Left ventricle myocardium inferior (tissue), 1 donor: ENCODE data around the gene UNK. TPM values are rescaled to one million over a fixed set of nuclear protein-coding genes. Genes with fewer than 3 reads are reported as not detected.
A peak's percentile ranks its signal among the peaks of the same experiment; 100 is the strongest.

Experiments used
- DNase-seq: peaks from one replicate; pipeline ENCODE4 v3.0.0-alpha.2; 2020
- H3K27ac ChIP-seq: fragments of 200-600 bp; replicated peaks from 2 replicates; pipeline ENCODE4 v1.8.0; 2021
- H3K27me3 ChIP-seq: fragments of 200-600 bp; 2 replicates; pipeline ENCODE4 v1.8.0; 2021; ENCODE audit warnings: low read depth
- H3K36me3 ChIP-seq: fragments of 200-600 bp; 2 replicates; pipeline ENCODE4 v1.8.0; 2021
- H3K4me1 ChIP-seq: fragments of 200-600 bp; 2 replicates; pipeline ENCODE4 v1.8.0; 2021
- H3K4me3 ChIP-seq: fragments of 200-600 bp; 2 replicates; pipeline ENCODE4 v1.8.0; 2021; ENCODE audit warnings: mild to moderate bottlenecking, moderate library complexity
- H3K9me3 ChIP-seq: fragments of 200-600 bp; replicated peaks from 2 replicates; pipeline ENCODE4 v1.8.0; 2021
- intact Hi-C: fragments of 100-400 bp; cut with micrococcal nuclease; formaldehyde crosslinking; loops from one replicate; pipeline ENCODE4 v1.11.0; 2022
- total RNA-seq: library from RNA; stranded (reverse); fragmentation: NEBNext Ultra II Directional; extraction: Animal tissue kit (Norgen Biotek cat#: 25700); gene quantifications from one replicate; pipeline ENCODE4 v1.2.1, GENCODE V29; 2021
- TF ChIP-seq, protein P1 (sequence below): fragments of 200-600 bp; IDR thresholded peaks from 2 replicates; pipeline ENCODE4 v1.8.0; 2021; ENCODE audit warnings: antibody characterized with exemption, mild to moderate bottlenecking, borderline replicate concordance
- donor health status: DM: no; HTN: yes; CAD: no; lungs with severe emphysema.

UNK gene
- total RNA-seq, 1 donor from 2014 or later, result 14.7 TPM

DNA sequence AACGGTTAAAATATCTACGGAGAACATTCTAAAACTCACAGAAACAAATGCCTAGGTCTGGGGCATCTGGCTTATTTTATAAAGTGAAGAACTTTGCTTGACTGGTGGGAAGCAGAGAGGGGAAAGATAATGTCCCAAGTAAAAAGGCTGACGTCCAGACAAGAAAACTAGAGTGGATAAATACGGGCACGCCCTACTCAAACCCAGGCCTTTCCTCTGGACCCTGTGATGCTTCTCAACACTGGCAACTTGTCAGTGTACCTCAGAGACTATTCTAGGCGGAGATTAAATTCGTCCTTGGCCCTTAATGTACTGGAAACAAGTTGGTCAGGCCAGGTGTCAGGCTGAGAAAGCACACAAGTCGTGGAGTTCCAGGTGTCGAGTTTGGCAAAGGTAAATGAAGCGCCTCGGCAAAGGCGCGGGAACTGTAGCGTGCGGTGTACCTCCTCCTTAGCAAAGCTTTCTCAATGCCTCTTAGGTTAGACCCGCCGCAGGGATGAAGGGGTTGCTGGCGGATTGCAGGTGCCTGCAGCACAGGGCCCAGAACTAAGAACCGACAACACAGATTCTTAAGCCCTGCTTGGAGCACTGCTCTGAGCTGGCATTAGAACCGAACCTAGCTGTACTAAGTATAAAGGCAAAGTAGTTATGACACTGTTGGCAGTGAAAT, 668 bp upstream of the UNK start:
- TF ChIP-seq, protein P1, sequence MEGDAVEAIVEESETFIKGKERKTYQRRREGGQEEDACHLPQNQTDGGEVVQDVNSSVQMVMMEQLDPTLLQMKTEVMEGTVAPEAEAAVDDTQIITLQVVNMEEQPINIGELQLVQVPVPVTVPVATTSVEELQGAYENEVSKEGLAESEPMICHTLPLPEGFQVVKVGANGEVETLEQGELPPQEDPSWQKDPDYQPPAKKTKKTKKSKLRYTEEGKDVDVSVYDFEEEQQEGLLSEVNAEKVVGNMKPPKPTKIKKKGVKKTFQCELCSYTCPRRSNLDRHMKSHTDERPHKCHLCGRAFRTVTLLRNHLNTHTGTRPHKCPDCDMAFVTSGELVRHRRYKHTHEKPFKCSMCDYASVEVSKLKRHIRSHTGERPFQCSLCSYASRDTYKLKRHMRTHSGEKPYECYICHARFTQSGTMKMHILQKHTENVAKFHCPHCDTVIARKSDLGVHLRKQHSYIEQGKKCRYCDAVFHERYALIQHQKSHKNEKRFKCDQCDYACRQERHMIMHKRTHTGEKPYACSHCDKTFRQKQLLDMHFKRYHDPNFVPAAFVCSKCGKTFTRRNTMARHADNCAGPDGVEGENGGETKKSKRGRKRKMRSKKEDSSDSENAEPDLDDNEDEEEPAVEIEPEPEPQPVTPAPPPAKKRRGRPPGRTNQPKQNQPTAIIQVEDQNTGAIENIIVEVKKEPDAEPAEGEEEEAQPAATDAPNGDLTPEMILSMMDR, result no peak
- H3K27me3 ChIP-seq, result no peaks in the 10 kb centered on the region
- H3K27ac ChIP-seq, result peak overlapping the region; percentile 100
- peaks cover 2% of the 10 kb centered on the region for H3K36me3 ChIP-seq
- peak overlapping the region; percentile 74 for H3K4me3 ChIP-seq
- H3K9me3 ChIP-seq, result no peaks in the 10 kb centered on the region
- no peak for DNase-seq
- intact Hi-C loops, result loop anchor here (5.0 kb wide), 1 partner anchor 73 kb away; the partner anchor contains the start of gene WBP2
- H3K4me1 ChIP-seq, result peaks cover 55% of the 10 kb centered on the region

DNA sequence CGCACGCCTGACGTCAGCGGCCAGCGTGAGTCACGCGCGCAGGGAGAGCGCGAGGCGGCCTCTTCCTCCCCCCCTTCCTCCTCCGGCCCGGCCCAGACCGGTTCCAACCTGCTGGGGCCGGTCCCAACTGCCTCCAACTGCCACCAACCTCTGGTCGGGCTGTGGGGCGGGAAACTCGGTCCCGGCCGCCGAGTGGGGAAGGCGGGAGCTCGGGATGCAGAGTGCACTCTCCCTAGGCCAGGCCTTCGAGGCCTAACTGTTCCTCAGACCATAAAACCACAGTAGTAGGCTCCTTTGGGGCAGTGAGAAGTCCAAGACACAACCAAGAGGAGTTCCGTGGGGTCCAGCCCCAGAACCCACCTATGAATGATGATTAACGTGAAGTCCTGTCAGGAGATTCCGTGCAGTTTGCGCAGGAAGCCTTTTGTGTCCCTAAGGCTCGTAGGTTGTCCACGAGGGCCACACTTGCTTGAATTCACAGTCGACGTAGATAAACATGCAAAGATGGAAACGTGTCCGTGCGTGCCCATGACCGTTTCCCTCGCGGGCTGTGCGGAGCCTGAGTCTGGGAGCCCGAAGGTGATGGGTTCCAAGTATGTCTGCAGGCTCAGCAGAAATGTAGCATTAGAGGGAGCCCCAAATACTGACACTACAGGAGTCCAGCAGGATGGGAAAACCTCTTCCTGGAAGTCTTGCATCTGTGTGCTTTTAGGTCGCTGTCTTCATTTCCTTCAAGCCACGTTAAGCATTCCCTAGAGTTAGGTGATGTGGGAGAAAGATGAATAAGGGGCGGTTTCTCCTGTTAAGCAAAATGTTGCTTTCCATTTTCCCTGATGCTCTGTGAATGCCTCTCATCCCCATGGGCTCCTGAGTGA, 647 bp downstream of the UNK start:
- TF ChIP-seq, protein P1, result no peak
- Histone ChIP-seq H3K27ac (peak overlapping the region; percentile 100), H3K36me3 (no peaks in the 10 kb centered on the region), H3K27me3 (no peaks in the 10 kb centered on the region), H3K4me3 (peak overlapping the region; percentile 74), H3K9me3 (no peaks in the 10 kb centered on the region), H3K4me1 (peaks cover 47% of the 10 kb centered on the region)
- DNase-seq, result peak; percentile 90
- intact Hi-C loops, result no loop called here

DNA sequence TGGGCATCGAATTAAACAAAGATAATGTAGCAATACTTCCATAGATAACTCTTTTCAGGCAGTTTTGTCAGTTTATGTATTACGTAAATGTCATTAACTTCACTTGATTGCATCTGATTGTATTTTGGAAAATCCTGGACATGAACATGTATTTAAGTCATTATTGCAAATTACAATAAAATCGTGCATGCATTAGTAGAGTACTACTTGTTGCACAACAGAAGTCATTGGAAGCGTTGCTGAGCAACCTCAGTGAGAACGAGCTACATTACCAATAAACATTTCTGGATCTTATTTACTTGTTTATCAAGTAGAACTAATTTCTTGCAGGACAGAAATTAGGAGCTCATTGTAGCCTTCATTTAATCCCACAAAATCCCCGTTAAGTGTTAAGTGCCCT, 6.6 kb downstream of the UNK start:
- H3K4me1 ChIP-seq, result peaks cover 20% of the 10 kb centered on the region
- no peak overlapping the region for H3K27ac ChIP-seq
- DNase-seq, result no peak
- no peak overlapping the region for H3K4me3 ChIP-seq
- TF ChIP-seq, protein P1, result no peak
- peaks cover 25% of the 10 kb centered on the region for H3K36me3 ChIP-seq
- H3K9me3 ChIP-seq, result no peaks in the 10 kb centered on the region
- intact Hi-C loops, result no loop called here
- H3K27me3 ChIP-seq, result no peaks in the 10 kb centered on the region

DNA sequence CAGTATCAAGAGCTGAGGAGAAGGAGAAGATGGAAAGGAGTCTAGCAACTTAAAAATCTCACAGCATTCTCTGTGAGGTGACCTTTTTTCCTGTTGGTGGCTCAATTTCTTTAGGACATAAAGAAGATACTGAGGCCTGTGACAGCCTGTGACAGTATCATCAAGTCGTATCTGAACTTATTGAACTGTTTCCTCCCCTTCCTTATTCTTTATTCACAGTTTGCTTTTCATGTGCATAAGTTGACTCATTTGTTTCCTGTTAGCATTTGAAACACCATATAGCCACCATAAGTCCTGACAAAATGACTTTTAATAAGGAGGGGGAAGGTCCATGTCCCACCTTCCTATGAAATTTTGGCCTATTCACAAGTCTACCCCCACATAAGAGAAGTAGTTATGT, 8.9 kb downstream of the UNK start:
- TF ChIP-seq, protein P1, result no peak
- H3K4me3 ChIP-seq, result no peak overlapping the region
- no peak for DNase-seq
- intact Hi-C loops, result no loop called here
- H3K36me3 ChIP-seq, result peaks cover 39% of the 10 kb centered on the region
- H3K4me1 ChIP-seq, result peaks cover 5% of the 10 kb centered on the region
- no peak overlapping the region for H3K27ac ChIP-seq
- no peaks in the 10 kb centered on the region for H3K9me3 ChIP-seq
- H3K27me3 ChIP-seq, result no peaks in the 10 kb centered on the region

DNA sequence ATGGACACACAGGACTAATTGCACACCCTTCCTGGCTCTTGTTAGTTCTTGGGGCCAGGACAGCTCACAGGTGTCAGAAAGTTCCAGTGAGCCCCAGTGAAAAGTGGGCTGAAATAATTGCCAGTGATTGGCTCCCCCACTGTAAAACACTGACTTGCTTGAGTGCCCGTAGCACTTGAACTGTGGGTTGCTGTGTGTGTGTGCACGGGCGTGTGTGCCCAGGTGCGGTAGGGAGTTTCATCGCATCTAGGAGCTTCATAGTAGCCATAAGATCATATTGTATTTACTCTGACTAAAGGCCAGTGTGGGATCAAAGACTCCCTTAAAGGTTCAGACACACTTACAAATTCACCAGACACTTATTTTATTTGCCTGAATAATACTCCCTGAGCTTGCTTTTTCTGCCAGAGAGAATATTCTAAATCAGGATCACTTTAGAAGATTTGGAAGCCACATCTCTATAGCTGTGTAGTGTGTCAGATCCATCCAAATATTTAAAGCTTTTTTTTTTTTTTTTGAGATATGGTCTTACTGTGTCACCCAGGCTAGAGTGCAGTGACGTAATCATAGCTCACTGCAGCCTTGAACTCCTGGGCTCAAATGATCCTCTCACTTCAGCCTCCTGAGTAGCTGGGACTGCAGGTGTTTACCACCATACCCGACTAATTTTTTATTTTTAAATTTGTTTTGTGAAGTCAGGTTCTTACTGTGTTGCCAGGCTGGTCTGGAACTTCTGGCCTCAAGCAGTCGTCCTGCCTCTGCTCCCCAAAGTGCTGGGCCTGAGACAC, 11.4 kb downstream of the UNK start:
- Histone ChIP-seq H3K27ac (no peak overlapping the region), H3K4me3 (no peak overlapping the region), H3K9me3 (no peaks in the 10 kb centered on the region), H3K27me3 (no peaks in the 10 kb centered on the region), H3K4me1 (peaks cover 5% of the 10 kb centered on the region), H3K36me3 (peaks cover 55% of the 10 kb centered on the region)
- TF ChIP-seq, protein P1, result no peak
- intact Hi-C loops, result no loop called here
- DNase-seq, result no peak
